GM18907 (cell line): ENCODE data around the gene POTEF.
"Not testable (repeated sequence)": the region's sequence is repeated elsewhere in the genome, so short reads cannot be mapped to it uniquely, and the experiment has no call there.

Experiments used
- ATAC-seq: cut with Tn5 transposase; IDR thresholded peaks from one replicate; pipeline ENCODE4 v1.9.1; 2021; ENCODE audit warnings: mild to moderate bottlenecking, moderate library complexity; ENCODE audit not compliant: unreplicated experiment

The POTEF gene

GRCh38 chr2:130129120-130129829, at the start of gene POTEF:
TSS of gene POTEF (minus strand) at chr2:130129222. CDS start at chr2:130120515, 8,707 bp downstream.
- not testable (repeated sequence) for ATAC-seq

GRCh38 chr2:130174866-130175265, 45.8 kb upstream of the POTEF start:
- ATAC-seq, result peak; percentile 47

GRCh38 chr2:130169896-130170295, 40.9 kb upstream of the POTEF start:
- ATAC-seq, result no peak

- ATAC-seq, result not testable (repeated sequence)
Measured at GRCh38 chr2:130169163-130169562, 40.1 kb upstream of the POTEF start.

GRCh38 chr2:130166611-130167010, 37.6 kb upstream of the POTEF start:
- not testable (repeated sequence) for ATAC-seq

- no peak for ATAC-seq
Measured at GRCh38 chr2:130165293-130166016, 36.4 kb upstream of the POTEF start.

GRCh38 chr2:130162968-130163367, 33.9 kb upstream of the POTEF start:
- ATAC-seq, result no peak

GRCh38 chr2:130162486-130162885, 33.5 kb upstream of the POTEF start:
- ATAC-seq, result not testable (repeated sequence)

GRCh38 chr2:130160838-130161705, 32.0 kb upstream of the POTEF start:
- not testable (repeated sequence) for ATAC-seq

GRCh38 chr2:130160131-130160530, 31.1 kb upstream of the POTEF start:
- ATAC-seq, result no peak

- not testable (repeated sequence) for ATAC-seq
Measured at GRCh38 chr2:130159376-130159775, 30.4 kb upstream of the POTEF start.

GRCh38 chr2:130158631-130159030, 29.6 kb upstream of the POTEF start:
- ATAC-seq, result no peak

- peak; percentile 87 for ATAC-seq
Measured at GRCh38 chr2:130157825-130158514, 28.9 kb upstream of the POTEF start.

GRCh38 chr2:130157354-130157753, 28.3 kb upstream of the POTEF start:
- peak; percentile 55 for ATAC-seq

- ATAC-seq, result no peak
Measured at GRCh38 chr2:130156624-130157004, 27.6 kb upstream of the POTEF start.

GRCh38 chr2:130155956-130156623, 27.1 kb upstream of the POTEF start:
- ATAC-seq, result not testable (repeated sequence)

GRCh38 chr2:130154773-130155765, 26.0 kb upstream of the POTEF start:
- ATAC-seq, result no peak

GRCh38 chr2:130154423-130154770, 25.4 kb upstream of the POTEF start:
- not testable (repeated sequence) for ATAC-seq
